Gastroesophageal sphincter (tissue), 3 donors: ENCODE measurements around the gene TSSK2.
"Not testable (repeated sequence)": the region's sequence is repeated elsewhere in the genome, so short reads cannot be mapped to it uniquely, and the experiment has no call there.

Experiments
- EP300 ChIP-seq: sonication (generic); formaldehyde crosslinking; IDR thresholded peaks from one replicate; pipeline ENCODE4 v1.6.1; 2017; ENCODE audit warnings: antibody characterized with exemption, mild to moderate bottlenecking
- POLR2A ChIP-seq, 2 donors: fragments of 450-650 bp; IDR thresholded peaks; one replicate each; pipeline ENCODE4 v1.6.1; 2017; ENCODE audit warnings: antibody characterized with exemption in 2 of 2, mild to moderate bottlenecking in 2 of 2, moderate library complexity in 1 of 2
- POLR2AphosphoS5 ChIP-seq: sonication (generic); formaldehyde crosslinking; IDR thresholded peaks from one replicate; pipeline ENCODE4 v1.6.1; 2017; ENCODE audit warnings: antibody characterized with exemption
- TF ChIP-seq, protein P1 (sequence below), 4 experiments: fragments of 200-600 bp in 2 of 4; fragments of 450-650 bp in 2 of 4; sonication (generic) in 1 of 4; IDR thresholded peaks; one replicate each; pipeline ENCODE4 v1.5.1; 2017 to 2019; ENCODE audit warnings: antibody characterized with exemption in 4 of 4, mild to moderate bottlenecking in 2 of 4, moderate library complexity in 2 of 4

DNA sequence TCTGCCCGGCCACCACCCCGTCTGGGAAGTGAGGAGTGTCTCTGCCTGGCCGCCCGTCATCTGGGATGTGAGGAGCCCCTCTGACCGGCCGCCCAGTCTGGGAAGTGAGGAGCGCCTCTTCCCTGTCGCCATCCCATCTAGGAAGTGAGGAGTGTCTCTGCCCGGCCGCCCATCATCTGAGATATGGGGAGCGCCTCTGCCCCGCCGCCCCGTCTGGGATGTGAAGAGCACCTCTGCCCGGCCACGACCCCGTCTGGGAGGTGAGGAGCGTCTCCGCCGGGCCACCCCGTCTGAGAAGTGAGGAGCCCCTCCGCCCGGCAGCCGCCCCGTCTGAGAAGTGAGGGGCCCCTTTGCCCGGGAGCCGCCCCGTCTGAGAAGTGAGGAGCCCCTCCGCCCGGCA, 47.0 kb upstream of the TSSK2 start:
- not testable (repeated sequence) for TF ChIP-seq EP300; POLR2A (IDR thresholded peaks at IDR 0.05); POLR2AphosphoS5
- TF ChIP-seq, protein P1, sequence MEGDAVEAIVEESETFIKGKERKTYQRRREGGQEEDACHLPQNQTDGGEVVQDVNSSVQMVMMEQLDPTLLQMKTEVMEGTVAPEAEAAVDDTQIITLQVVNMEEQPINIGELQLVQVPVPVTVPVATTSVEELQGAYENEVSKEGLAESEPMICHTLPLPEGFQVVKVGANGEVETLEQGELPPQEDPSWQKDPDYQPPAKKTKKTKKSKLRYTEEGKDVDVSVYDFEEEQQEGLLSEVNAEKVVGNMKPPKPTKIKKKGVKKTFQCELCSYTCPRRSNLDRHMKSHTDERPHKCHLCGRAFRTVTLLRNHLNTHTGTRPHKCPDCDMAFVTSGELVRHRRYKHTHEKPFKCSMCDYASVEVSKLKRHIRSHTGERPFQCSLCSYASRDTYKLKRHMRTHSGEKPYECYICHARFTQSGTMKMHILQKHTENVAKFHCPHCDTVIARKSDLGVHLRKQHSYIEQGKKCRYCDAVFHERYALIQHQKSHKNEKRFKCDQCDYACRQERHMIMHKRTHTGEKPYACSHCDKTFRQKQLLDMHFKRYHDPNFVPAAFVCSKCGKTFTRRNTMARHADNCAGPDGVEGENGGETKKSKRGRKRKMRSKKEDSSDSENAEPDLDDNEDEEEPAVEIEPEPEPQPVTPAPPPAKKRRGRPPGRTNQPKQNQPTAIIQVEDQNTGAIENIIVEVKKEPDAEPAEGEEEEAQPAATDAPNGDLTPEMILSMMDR (IDR thresholded peaks at IDR 0.05), result not testable (repeated sequence)
